ENCODE results near the gene C4orf33. TPM values are rescaled to one million over a fixed set of nuclear protein-coding genes. Genes with fewer than 3 reads are reported as not detected.

C4orf33 gene
- total RNA-seq, 4 donors from 2014 or later, result 14.9 to 38.7 (median 21.5) TPM

- DNase-seq, result no peak
- TF ChIP-seq CTCF (IDR thresholded peaks at IDR 0.05), result no peak
- no peak for TF ChIP-seq POLR2A (IDR thresholded peaks at IDR 0.05)
- H3K27me3 ChIP-seq, result no peaks in the 10 kb centered on the region
- H3K4me3 ChIP-seq, result no peak overlapping the region
- H3K27ac ChIP-seq, result no peak overlapping the region
- H3K36me3 ChIP-seq, result no peaks in the 10 kb centered on the region
- H3K9me3 ChIP-seq, result no peaks in the 10 kb centered on the region
- no peaks in the 10 kb centered on the region for H3K4me1 ChIP-seq
Measured at GRCh38 chr4:129152350-129152749, 56.4 kb downstream of the C4orf33 start.

DNA sequence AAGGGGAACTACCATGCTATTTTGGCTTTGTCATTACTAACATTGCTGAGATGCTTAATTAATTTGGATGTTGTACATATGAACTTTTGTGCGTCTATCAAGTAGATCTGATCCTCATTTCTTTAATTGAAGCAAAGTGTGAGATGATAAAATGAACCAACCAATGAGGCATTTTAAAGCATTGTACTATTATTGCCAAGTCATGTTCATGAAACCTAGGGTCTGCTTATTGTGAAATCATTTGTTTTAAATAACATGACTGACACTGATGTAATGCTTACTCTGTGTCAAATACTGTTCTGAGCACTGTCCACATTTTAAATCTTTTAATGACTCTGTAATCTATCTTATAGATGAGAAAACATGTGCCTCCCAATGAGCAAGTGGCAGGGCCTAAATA is 57.7 kb downstream of the C4orf33 start:
- TF ChIP-seq POLR2A (IDR thresholded peaks at IDR 0.05) (no peak), CTCF (IDR thresholded peaks at IDR 0.05) (no peak)
- H3K27me3 ChIP-seq, result no peaks in the 10 kb centered on the region
- H3K4me3 ChIP-seq, result no peak overlapping the region
- H3K27ac ChIP-seq, result no peak overlapping the region
- no peak for DNase-seq
- no peaks in the 10 kb centered on the region for H3K9me3 ChIP-seq
- H3K4me1 ChIP-seq, result no peaks in the 10 kb centered on the region
- H3K36me3 ChIP-seq, result no peaks in the 10 kb centered on the region

DNA sequence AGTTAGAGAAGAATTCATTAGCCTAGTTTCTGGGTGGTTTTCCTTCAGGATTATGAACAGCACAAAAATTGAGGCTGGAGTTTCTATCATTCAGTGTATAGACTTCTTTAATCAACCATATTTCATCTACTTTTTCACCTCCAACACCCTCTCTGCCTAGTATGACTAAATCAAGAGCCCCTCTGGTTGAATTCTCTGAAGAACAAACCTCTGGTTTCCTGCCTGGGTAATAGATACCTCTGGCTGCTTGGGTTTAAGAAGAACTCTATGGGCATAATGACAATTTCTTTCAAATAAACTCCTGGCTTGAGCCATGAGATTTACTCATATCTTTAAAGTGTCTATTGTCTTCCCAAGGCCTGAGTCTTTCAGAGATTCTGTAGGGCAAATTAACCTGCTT is 66.5 kb downstream of the C4orf33 start:
- Histone ChIP-seq H3K27me3 (no peaks in the 10 kb centered on the region), H3K4me3 (no peak overlapping the region), H3K9me3 (no peaks in the 10 kb centered on the region), H3K4me1 (no peaks in the 10 kb centered on the region), H3K36me3 (no peaks in the 10 kb centered on the region), H3K27ac (no peak overlapping the region)
- no peak for DNase-seq
- TF ChIP-seq POLR2A (IDR thresholded peaks at IDR 0.05) (no peak), CTCF (IDR thresholded peaks at IDR 0.05) (no peak)

DNA sequence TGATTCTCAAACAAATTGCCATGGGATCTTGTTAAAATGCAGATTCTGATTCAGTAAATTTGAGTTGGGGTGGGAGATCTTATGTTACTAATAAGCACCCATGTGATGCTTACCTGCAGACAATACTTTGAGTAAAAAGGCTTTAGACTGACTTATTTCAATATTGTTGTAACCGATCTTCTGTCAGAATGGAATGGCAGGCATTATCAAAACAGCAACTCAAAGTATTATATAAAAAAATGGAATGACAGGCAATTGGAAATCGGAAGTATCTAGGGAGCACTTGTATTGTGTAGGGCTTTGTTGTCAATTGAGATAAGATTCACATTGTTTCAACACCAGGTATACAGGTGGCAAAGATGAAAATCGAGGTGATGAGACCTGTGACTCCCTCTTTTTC is 67.5 kb downstream of the C4orf33 start:
- H3K27me3 ChIP-seq, result no peaks in the 10 kb centered on the region
- TF ChIP-seq POLR2A (IDR thresholded peaks at IDR 0.05) (no peak), CTCF (IDR thresholded peaks at IDR 0.05) (no peak)
- DNase-seq, result no peak
- H3K9me3 ChIP-seq, result no peaks in the 10 kb centered on the region
- no peak overlapping the region for H3K4me3 ChIP-seq
- no peak overlapping the region for H3K27ac ChIP-seq
- no peaks in the 10 kb centered on the region for H3K4me1 ChIP-seq
- H3K36me3 ChIP-seq, result no peaks in the 10 kb centered on the region

DNA sequence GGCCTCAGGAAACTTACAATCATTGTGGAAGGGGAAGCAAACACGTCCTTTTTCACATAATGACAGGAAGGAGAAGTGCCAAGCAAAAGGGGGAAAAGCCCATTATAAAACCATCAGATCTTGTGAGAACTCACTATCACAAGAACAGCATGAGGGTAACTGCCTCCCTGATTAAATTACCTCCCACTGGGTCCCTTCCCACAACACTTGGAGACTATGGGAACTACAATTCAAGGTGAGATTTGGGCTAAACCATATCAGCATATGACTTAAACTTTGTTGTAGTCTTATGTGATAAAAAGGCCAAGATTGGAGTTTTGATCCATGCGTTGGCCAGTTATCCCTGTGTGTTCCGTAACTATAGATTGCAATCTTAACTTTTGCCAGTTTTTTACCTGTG is 68.3 kb downstream of the C4orf33 start:
- no peak for TF ChIP-seq POLR2A (IDR thresholded peaks at IDR 0.05)
- no peaks in the 10 kb centered on the region for H3K9me3 ChIP-seq

More for the DNA sequence above, 68.3 kb downstream of the C4orf33 start:
- Histone ChIP-seq H3K4me3 (no peak overlapping the region), H3K27ac (no peak overlapping the region), H3K27me3 (no peaks in the 10 kb centered on the region), H3K4me1 (no peaks in the 10 kb centered on the region), H3K36me3 (no peaks in the 10 kb centered on the region)
- DNase-seq, result no peak

Other genes starting within 250 kb of the C4orf33 start
- gene SCLT1, start 2.6 kb upstream of the C4orf33 start, total RNA-seq, result 10 to 100 TPM; 13.0 to 34.7 (median 18.0) TPM

Data from Peyer's patch (tissue), 4 donors.